ENCODE results near the gene TFAP2A. TPM values are rescaled to one million over a fixed set of nuclear protein-coding genes. Genes with fewer than 3 reads are reported as not detected.

TFAP2A gene
- total and polyA plus RNA-seq, 2 experiments from 2014 or later, result 0.17 TPM; not detected in 1

GRCh38 chr6:10448096-10448495, 33.2 kb upstream of the TFAP2A start:
- no peaks in the 10 kb centered on the region for H3K27me3 ChIP-seq
- H3K9me3 ChIP-seq (ENCODE audit: low read depth), result no peaks in the 10 kb centered on the region
- H3K4me3 ChIP-seq, result no peak overlapping the region
- no peak for DNase-seq (ENCODE audit: low read depth in 1 of 2, low spot score in 1 of 2)
- H3K27ac ChIP-seq, result no peak overlapping the region
- H3K4me1 ChIP-seq (ENCODE audit: low read depth), result no peaks in the 10 kb centered on the region
- no peaks in the 10 kb centered on the region for H3K36me3 ChIP-seq
- TF ChIP-seq CTCF (IDR thresholded peaks at IDR 0.05; ENCODE audit: low read depth, low read length), result no peak

- Histone ChIP-seq H3K36me3 (no peaks in the 10 kb centered on the region), H3K27ac (no peak overlapping the region), H3K4me1 (ENCODE audit: low read depth) (no peaks in the 10 kb centered on the region), H3K9me3 (ENCODE audit: low read depth) (no peaks in the 10 kb centered on the region), H3K4me3 (no peak overlapping the region), H3K27me3 (no peaks in the 10 kb centered on the region)
- DNase-seq (ENCODE audit: low read depth in 1 of 2, low spot score in 1 of 2), result no peak
- TF ChIP-seq CTCF (IDR thresholded peaks at IDR 0.05; ENCODE audit: low read depth, low read length), result no peak
Observed at GRCh38 chr6:10446548-10446947, 31.7 kb upstream of the TFAP2A start.

GRCh38 chr6:10441655-10442009, 26.8 kb upstream of the TFAP2A start:
- no peaks in the 10 kb centered on the region for H3K9me3 ChIP-seq (ENCODE audit: low read depth)
- no peaks in the 10 kb centered on the region for H3K27me3 ChIP-seq
- no peak overlapping the region for H3K27ac ChIP-seq
- H3K4me3 ChIP-seq, result no peak overlapping the region
- H3K36me3 ChIP-seq, result no peaks in the 10 kb centered on the region
- no peaks in the 10 kb centered on the region for H3K4me1 ChIP-seq (ENCODE audit: low read depth)
- TF ChIP-seq CTCF (IDR thresholded peaks at IDR 0.05; ENCODE audit: low read depth, low read length), result no peak
- DNase-seq (ENCODE audit: low read depth in 1 of 2, low spot score in 1 of 2), result no peak

GRCh38 chr6:10441004-10441654, 26.3 kb upstream of the TFAP2A start:
- no peaks in the 10 kb centered on the region for H3K27me3 ChIP-seq
- no peak overlapping the region for H3K4me3 ChIP-seq
- TF ChIP-seq CTCF (IDR thresholded peaks at IDR 0.05; ENCODE audit: low read depth, low read length), result no peak
- H3K36me3 ChIP-seq, result no peaks in the 10 kb centered on the region
- DNase-seq (ENCODE audit: low read depth in 1 of 2, low spot score in 1 of 2), result peak in 1 of 2 donors; percentile 92
- no peak overlapping the region for H3K27ac ChIP-seq
- H3K4me1 ChIP-seq (ENCODE audit: low read depth), result no peaks in the 10 kb centered on the region
- no peaks in the 10 kb centered on the region for H3K9me3 ChIP-seq (ENCODE audit: low read depth)

GRCh38 chr6:10437891-10438290, 23.0 kb upstream of the TFAP2A start:
- no peak for TF ChIP-seq CTCF (IDR thresholded peaks at IDR 0.05; ENCODE audit: low read depth, low read length)
- Histone ChIP-seq H3K4me3 (no peak overlapping the region), H3K27ac (no peak overlapping the region), H3K4me1 (ENCODE audit: low read depth) (no peaks in the 10 kb centered on the region), H3K9me3 (ENCODE audit: low read depth) (no peaks in the 10 kb centered on the region), H3K36me3 (no peaks in the 10 kb centered on the region), H3K27me3 (no peaks in the 10 kb centered on the region)
- DNase-seq (ENCODE audit: low read depth in 1 of 2, low spot score in 1 of 2), result no peak

Data from cardiac muscle cell (in vitro differentiated cells and primary cell).